K562 (cell line): Measurements from ENCODE around the gene CCN2. TPM values are rescaled to one million over a fixed set of nuclear protein-coding genes. Genes with fewer than 3 reads are reported as not detected.

Source experiments
- ATAC-seq: fragments of 200-7000 bp; cut with Tn5 transposase; 3 replicates; pipeline ENCODE4 v1.9.1; 2020; ENCODE audit warnings: moderate library complexity
- BruUV-seq: library from RNA; stranded (reverse); fragments of 400-500 nt; replicated peaks from 2 replicates; lab custom pipeline; 2021; lab: Mats Ljungman, UMichigan
- CTCF ChIA-PET: fragments of 300-600 bp; formaldehyde crosslinking; extraction: SDS; loops from one replicate; lab custom pipeline; 2021; ENCODE audit warnings: low intra/inter-chr PET ratio; lab: Yijun Ruan, JAX
- POLR2A ChIA-PET: fragments of 300-600, 350-650 bp; sonication (Branson Sonifier 250); formaldehyde crosslinking; extraction: SDS; loops from one replicate; lab custom pipeline; 2021; ENCODE audit warnings: antibody characterized with exemption, inconsistent platforms; lab: Yijun Ruan, JAX
- DNase-seq, 4 experiments: peaks; one replicate each; pipeline versions ENCODE4 v3.0.0 to v3.0.0-alpha.2; 2011 to 2018; ENCODE audit warnings: low spot score in 3 of 4, mixed read lengths in 3 of 4; ENCODE audit errors: extremely low read depth in 1 of 4
- FAIRE-seq: peaks from 2 replicates; lab custom pipeline; 2011; peaks lifted over from hg19 to GRCh38; lab: Jason Lieb, UNC
- H2AFZ ChIP-seq: 2 replicates; pipeline ENCODE4 v1.6.0; 2011; ENCODE audit warnings: low read depth, low read length, control low read depth, inconsistent platforms
- H3K27ac ChIP-seq: fragments of 200-600 bp; 3 replicates; pipeline ENCODE4 v1.8.0; 2011; ENCODE audit warnings: low read depth, mild to moderate bottlenecking, control low read depth, inconsistent platforms, low read length, moderate library complexity, mixed read lengths; ENCODE audit errors: extremely low read depth
- H3K27me3 ChIP-seq, 2 experiments: fragments of 300-600 bp in 1 of 2; 2 replicates in 1 of 2; 3 replicates in 1 of 2; pipeline versions ENCODE4 v1.6.0 to v1.8.0; 2011; ENCODE audit warnings: inconsistent platforms in 2 of 2, low read length in 2 of 2, mild to moderate bottlenecking in 1 of 2, mixed read lengths in 1 of 2, moderate library complexity in 1 of 2; ENCODE audit not compliant: control insufficient read depth in 2 of 2, insufficient read depth in 2 of 2
- H3K36me3 ChIP-seq: fragments of 300-600 bp; 3 replicates; pipeline ENCODE4 v1.8.0; 2011; ENCODE audit warnings: mild to moderate bottlenecking, low read length, inconsistent platforms; ENCODE audit not compliant: control insufficient read depth, insufficient read depth
- H3K4me1 ChIP-seq, 2 experiments: fragments of 200-600 bp in 1 of 2; replicated peaks in 1 of 2; 2 replicates in 1 of 2; 3 replicates in 1 of 2; pipeline versions ENCODE4 v1.5.1 to v1.8.0; 2011; ENCODE audit warnings: inconsistent platforms in 2 of 2, low read length in 2 of 2, mild to moderate bottlenecking in 1 of 2, mixed read lengths in 1 of 2, moderate library complexity in 1 of 2; ENCODE audit not compliant: control insufficient read depth in 2 of 2, insufficient read depth in 2 of 2
- H3K4me2 ChIP-seq: 2 replicates; pipeline ENCODE4 v1.6.1; 2011; ENCODE audit warnings: low read length, control low read depth, inconsistent platforms, mixed read lengths; ENCODE audit not compliant: insufficient read depth
- H3K4me3 ChIP-seq: fragments of 200-600 bp; sonication (generic), shearing (Covaris generic); 2 replicates; pipeline ENCODE4 v1.5.1; 2016; ENCODE audit warnings: control low read depth, inconsistent platforms
- H3K79me2 ChIP-seq: fragments of 200-600 bp; 3 replicates; pipeline ENCODE4 v1.8.0; 2011; ENCODE audit warnings: low read length, inconsistent platforms; ENCODE audit not compliant: control insufficient read depth, insufficient read depth
- H3K9ac ChIP-seq, 2 experiments: 2 replicates each; pipeline versions ENCODE4 v1.6.0 to v1.6.1; 2011; ENCODE audit warnings: low read depth in 2 of 2, low read length in 2 of 2, control low read depth in 1 of 2, inconsistent platforms in 1 of 2, mild to moderate bottlenecking in 1 of 2, mixed read lengths in 1 of 2; ENCODE audit not compliant: insufficient read depth in 1 of 2
- H3K9me1 ChIP-seq: one replicate; pipeline ENCODE4 v1.6.0; 2011; ENCODE audit warnings: inconsistent platforms, mild to moderate bottlenecking, low read length, moderate library complexity; ENCODE audit not compliant: control insufficient read depth, insufficient read depth
- H3K9me3 ChIP-seq: replicated peaks from 2 replicates; pipeline ENCODE4 v1.5.1; 2011; ENCODE audit warnings: low read depth, low read length, inconsistent platforms; ENCODE audit not compliant: control insufficient read depth, insufficient read depth
- H4K20me1 ChIP-seq: replicated peaks from 2 replicates; pipeline ENCODE4 v1.6.1; 2011; ENCODE audit warnings: low read length, inconsistent platforms, mixed read lengths; ENCODE audit not compliant: control insufficient read depth, insufficient read depth
- ARID3B ChIP-seq: fragments of 250-450 bp; sonication (Bioruptor Pico); IDR thresholded peaks from 2 replicates; pipeline ENCODE4 v1.4.0; 2020; ENCODE audit warnings: borderline replicate concordance
- CBX2 ChIP-seq: fragments of 200-600 bp; sonication (generic); IDR thresholded peaks from one replicate; pipeline ENCODE4 v1.6.1; 2012; ENCODE audit warnings: mild to moderate bottlenecking, low read length, inconsistent platforms; ENCODE audit not compliant: insufficient read depth, poor library complexity, severe bottlenecking
- CCNT2 ChIP-seq: IDR thresholded peaks from 2 replicates; pipeline ENCODE4 v1.6.1; 2011; ENCODE audit warnings: borderline replicate concordance, low read depth, mild to moderate bottlenecking, moderate library complexity, mixed read lengths, low read length; ENCODE audit not compliant: insufficient read length; ENCODE audit errors: extremely low read depth
- FOXO4 ChIP-seq: fragments of 450-650 bp; formaldehyde crosslinking; IDR thresholded peaks from 2 replicates; pipeline ENCODE4 v1.4.0; 2020; ENCODE audit warnings: mild to moderate bottlenecking, moderate library complexity
- MEF2D ChIP-seq: conservative IDR thresholded peaks from 2 replicates; pipeline ENCODE4 v1.6.1; 2016; ENCODE audit warnings: low read depth, missing genetic modification characterization, missing compliant biosample characterization
- PURB ChIP-seq: sonication (generic); formaldehyde crosslinking; IDR thresholded peaks from 2 replicates; pipeline ENCODE4 v1.9.0; 2021; ENCODE audit warnings: low read depth, mild to moderate bottlenecking, missing genetic modification reagents
- RBM15 ChIP-seq: fragments of 200-400 bp; formaldehyde crosslinking; IDR thresholded peaks from 2 replicates; pipeline ENCODE4 v1.6.1; 2018; ENCODE audit warnings: mild to moderate bottlenecking, low read length, moderate library complexity; ENCODE audit not compliant: insufficient read depth
- SMAD1 ChIP-seq: fragments of 150-350 bp; IDR thresholded peaks from 2 replicates; pipeline ENCODE4 v1.6.1; 2014; ENCODE audit warnings: low read length, low read depth; ENCODE audit not compliant: partially characterized antibody
- SNIP1 ChIP-seq: fragments of 450-650 bp; IDR thresholded peaks from 2 replicates; pipeline ENCODE4 v1.7.1; 2017; ENCODE audit warnings: low read depth, mild to moderate bottlenecking
- ZMIZ1 ChIP-seq, 2 experiments: fragments of 150-350 bp in 1 of 2; IDR thresholded peaks; 2 replicates each; pipeline ENCODE4 v1.6.1; 2012 to 2016; ENCODE audit warnings: low read depth in 2 of 2, low read length in 2 of 2, mild to moderate bottlenecking in 1 of 2, moderate library complexity in 1 of 2
- ZNF274 ChIP-seq: IDR thresholded peaks from 2 replicates; pipeline ENCODE4 v1.6.1; 2011; ENCODE audit warnings: low read depth, mild to moderate bottlenecking, low read length, moderate library complexity, borderline replicate concordance
- WGBS: fragments of 100-300 bp; shearing (Covaris generic); methylation state at CpG from one replicate; pipeline ENCODE4 v1.1.6; 2016; ENCODE audit warnings: low coverage, mixed read lengths; ENCODE audit not compliant: insufficient coverage; ENCODE audit errors: missing lambda C conversion rate; 5-methylcytosine and 5-hydroxymethylcytosine counted together
- in situ Hi-C: fragments of 300-500 bp; cut with MboI; formaldehyde crosslinking; loops from 4 replicates; pipeline ENCODE4 v1.15.0; 2018; ENCODE audit warnings: inconsistent platforms, mixed read lengths
- intact Hi-C: fragments of 100-400 bp; cut with micrococcal nuclease; formaldehyde crosslinking; loops from 2 replicates; pipeline ENCODE4 v1.14.2; 2022
- polyA plus RNA-seq, 8 experiments: library from polyadenylated mRNA; depleted of rRNA in 4 of 8; stranded (reverse) in 5 of 8; unstranded in 3 of 8; fragments of >200 nt; fragmentation: Nextera tagmentation in 2 of 8; fragmentation: Illumina TruSeq in 1 of 8; extraction: Ambion mirVana in 2 of 8; extraction: Trizol in 1 of 8; gene quantifications; 2 replicates each; pipeline versions ENCODE4 v1.2.1 to v1.2.3, GENCODE V29; 2011 to 2014; ENCODE audit warnings: inconsistent platforms in 1 of 8, missing spikeins in 1 of 8
- total RNA-seq, 7 experiments: library from RNA; depleted of rRNA in 6 of 7; stranded (reverse); fragments of >200 nt in 6 of 7; fragmentation: Illumina TruSeq in 2 of 7; extraction: Trizol in 2 of 7; gene quantifications; 2 replicates each; pipeline versions ENCODE4 v1.2.1 to v1.2.3, GENCODE V29; 2011 to 2021; ENCODE audit warnings: low replicate concordance in 1 of 7

Gene CCN2
- total and polyA plus RNA-seq, 9 of the 15 experiments (the other 6 are each of a cell fraction or from before 2014, with no cell fraction given) = 0.40 TPM; not detected in 8

- H3K4me3 ChIP-seq = no peak overlapping the region
- CTCF ChIA-PET = no interaction called here
- H3K27ac ChIP-seq = no peak overlapping the region
- FAIRE-seq = no peak
- DNase-seq = no peak
- H3K36me3 ChIP-seq = no peaks in the 10 kb centered on the region
- POLR2A ChIA-PET = no interaction called here
- no peaks in the 10 kb centered on the region for H3K9me3 ChIP-seq
- H2AFZ ChIP-seq = no peak overlapping the region
- H3K4me2 ChIP-seq = no peak overlapping the region
- BruUV-seq = no TSS peak
- no peaks in the 10 kb centered on the region for H3K79me2 ChIP-seq
- 0% methylated on average over 1 of the region's 1 CpG for WGBS
- H3K27me3 ChIP-seq = no peaks in the 10 kb centered on the region
- no peak for ATAC-seq
- no peaks in the 10 kb centered on the region for H3K9me1 ChIP-seq
- no peaks in the 10 kb centered on the region for H3K4me1 ChIP-seq
- no peak overlapping the region for H3K9ac ChIP-seq
- in situ Hi-C loops = no loop called here
- TF ChIP-seq RBM15 (no peak), PURB (CRISPR knock-in tag) (no peak), MEF2D (tag) (no peak), ZNF274 (no peak), ARID3B (CRISPR knock-in tag) (no peak), SNIP1 (no peak), CBX2 (no peak), FOXO4 (no peak), ZMIZ1 (IDR thresholded peaks at IDR 0.05; ENCODE audit: low read depth in 2 of 2, low read length in 2 of 2) (no peak), SMAD1 (no peak), CCNT2 (no peak)
- intact Hi-C loops = loop anchor here (10.0 kb wide), 2 partner anchors 555 to 1625 kb away; no protein-coding TSS in a partner anchor
- no peaks in the 10 kb centered on the region for H4K20me1 ChIP-seq
These were observed 21.2 kb downstream of the CCN2 start for GRCh38 chr6:131929976-131930375.
